ENCODE results near the gene GKN1.

The GKN1 gene

GRCh38 chr2:68964282-68964681 lies 10.2 kb upstream of the GKN1 start:
- no peak for DNase-seq

- DNase-seq: no peak
Measured at GRCh38 chr2:68968221-68968620, 6.2 kb upstream of the GKN1 start.

- DNase-seq: no peak
Measured at GRCh38 chr2:68969736-68970490, 4.5 kb upstream of the GKN1 start.

GRCh38 chr2:68970566-68971265 lies 3.7 kb upstream of the GKN1 start:
- no peak for DNase-seq

GRCh38 chr2:68971591-68972231 lies 2.7 kb upstream of the GKN1 start:
- no peak for DNase-seq

DNA sequence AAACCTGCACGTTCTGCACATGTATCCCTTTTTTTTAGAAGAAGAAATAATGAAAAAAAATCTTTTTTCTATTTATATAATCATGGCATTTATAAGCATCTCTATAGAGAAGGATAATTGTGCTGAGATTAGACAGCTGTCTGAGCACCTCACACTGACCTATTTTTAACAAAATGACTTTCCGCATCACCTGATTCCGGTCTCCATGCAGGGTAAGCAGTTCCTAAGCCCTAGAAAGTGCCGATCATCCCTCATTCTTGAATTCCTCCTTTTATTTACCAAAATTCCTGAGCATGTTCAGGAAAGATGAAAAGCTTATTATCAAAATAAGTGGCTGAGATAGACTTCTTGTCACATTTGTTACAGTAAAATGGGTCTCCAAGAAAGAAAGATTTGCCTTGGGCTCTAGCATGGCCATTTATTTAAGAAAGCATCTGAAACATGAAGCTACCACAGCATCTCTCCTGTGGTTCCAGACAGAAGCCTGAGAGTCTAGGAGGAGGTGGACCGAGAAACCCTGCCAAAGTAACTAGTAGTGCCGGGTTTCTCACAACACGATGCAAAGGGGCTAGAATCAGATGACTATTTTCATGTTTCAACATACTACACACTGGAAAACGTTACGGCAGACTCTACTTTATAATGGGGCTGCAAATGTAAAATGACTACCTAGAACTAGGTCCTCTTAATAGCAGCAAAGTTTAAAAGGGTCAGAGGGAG lies 670 bp downstream of the GKN1 start:
- DNase-seq: no peak

DNA sequence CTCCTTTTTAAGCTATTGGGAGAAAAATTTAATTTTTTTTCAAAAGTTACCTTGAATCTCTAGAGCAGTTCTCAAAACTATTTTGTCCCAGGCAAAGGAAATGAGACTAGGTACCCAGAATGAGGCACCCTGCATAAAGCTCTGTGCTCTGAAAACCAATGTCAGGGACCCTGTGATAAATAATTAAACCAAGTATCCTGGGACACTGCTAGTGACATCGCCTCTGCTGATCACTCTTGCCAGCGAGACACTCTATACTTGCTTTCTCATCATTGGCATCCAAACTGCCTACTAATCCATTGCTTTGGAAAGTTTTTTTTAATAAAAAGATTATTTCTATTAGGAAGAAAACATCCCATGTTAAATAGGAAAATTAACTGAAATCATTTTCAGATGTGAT lies 1.4 kb downstream of the GKN1 start:
- DNase-seq: no peak

GRCh38 chr2:68977453-68977852 lies 3.0 kb downstream of the GKN1 start:
- no peak for DNase-seq

DNA sequence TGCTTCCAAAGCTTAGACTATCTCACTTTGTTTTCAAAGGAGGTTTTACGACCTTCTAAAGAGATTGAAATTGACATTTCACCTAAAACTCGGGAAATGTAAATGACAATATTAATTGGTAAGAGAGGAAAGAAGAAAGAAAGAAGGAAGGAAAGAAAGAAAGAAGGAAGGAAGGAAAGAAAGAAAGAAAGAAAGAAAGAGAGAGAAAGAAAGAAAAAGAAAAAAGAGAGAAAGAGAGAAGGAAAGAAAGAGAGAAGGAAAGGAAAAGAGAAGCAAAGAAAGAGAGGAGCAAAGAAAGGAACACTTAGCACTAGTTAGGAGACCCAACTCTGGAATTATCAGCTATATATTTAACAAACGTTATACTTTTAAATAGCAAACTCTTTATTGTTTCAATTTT lies 3.7 kb downstream of the GKN1 start:
- DNase-seq: no peak

- DNase-seq: peak; percentile 29
Measured at GRCh38 chr2:68980956-68981355, 6.5 kb downstream of the GKN1 start.

GRCh38 chr2:68987021-68987503 lies 12.6 kb downstream of the GKN1 start:
- no peak for DNase-seq

DNA sequence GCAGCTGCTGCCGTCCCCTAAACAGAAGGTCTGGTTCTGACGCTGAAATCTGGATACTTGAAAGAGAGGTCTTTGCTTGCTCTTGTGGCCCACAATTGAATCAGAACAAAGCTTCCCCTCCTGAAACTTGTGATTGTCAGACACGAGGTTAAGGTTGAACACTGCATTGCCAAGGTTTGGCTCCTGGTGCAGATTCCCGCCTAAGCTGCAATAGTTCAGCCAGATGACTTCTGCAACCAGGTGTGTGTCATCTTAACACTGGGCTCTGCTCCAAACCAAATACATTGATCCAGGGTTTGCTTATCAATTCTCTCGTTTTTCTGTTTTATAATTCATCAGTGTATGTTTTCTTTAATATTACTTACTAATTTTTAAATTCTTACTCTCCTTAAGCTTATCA lies 14.6 kb downstream of the GKN1 start:
- DNase-seq: no peak

- no peak for DNase-seq
Measured at GRCh38 chr2:68992341-68992740, 17.9 kb downstream of the GKN1 start.

- DNase-seq: no peak
Measured at GRCh38 chr2:68992933-68993332, 18.5 kb downstream of the GKN1 start.

DNA sequence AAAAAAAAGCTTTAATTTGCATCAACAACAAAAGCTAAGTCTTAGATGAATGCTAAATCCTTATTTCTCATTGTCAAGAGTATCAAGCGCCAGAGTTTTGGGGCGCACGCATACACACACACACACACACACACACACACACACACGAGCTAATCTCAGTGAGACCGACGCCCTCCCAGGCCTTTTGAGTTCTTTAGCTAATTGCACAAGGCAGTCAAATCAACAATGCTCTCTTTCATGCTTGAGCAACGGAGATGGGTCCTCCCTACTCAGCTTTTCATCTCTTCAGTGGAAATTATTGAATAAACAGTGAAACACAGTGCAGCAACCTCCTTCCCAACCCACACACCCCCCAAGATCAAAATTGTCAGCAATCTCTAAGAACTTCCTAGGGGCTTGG lies 19.2 kb downstream of the GKN1 start:
- DNase-seq: no peak

DNA sequence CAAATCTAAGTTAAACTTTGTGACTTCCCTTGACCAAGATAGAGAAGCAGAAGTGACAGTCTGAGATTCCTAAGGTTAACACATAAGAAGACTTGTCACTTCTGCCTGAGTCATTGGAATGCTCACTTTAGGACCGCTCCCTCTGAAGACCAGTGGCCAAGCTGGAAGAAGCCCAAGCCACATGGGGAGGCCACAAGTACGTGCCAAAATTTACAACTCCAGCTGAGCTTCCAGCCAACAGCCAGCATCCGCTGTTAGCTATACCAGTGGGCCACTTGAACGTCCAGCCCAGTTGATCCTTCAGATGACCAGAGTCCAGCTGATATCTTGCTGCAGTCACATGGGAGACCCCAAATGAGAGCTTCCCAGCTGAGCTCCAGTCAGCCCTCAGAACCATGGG lies 20.4 kb downstream of the GKN1 start:
- DNase-seq: no peak

DNA sequence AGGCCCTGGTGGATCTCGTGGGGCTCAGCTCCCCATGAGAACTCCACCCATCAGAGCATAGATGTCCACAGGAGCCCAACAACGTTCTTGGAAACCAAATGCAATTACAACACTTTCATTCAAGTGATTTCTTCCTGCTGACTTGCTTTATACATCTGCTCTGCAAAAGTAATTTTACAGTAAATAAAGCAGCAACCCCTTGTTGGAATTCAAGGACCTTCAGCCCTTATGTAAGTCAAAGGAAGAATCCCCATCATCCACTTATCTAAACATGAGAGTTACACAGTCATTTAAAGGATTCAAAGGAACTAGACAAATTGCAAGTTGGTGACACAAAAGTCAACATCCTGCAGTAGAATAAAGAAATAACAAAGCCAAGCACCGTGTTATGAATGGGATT lies 21.5 kb downstream of the GKN1 start:
- DNase-seq: no peak

DNA sequence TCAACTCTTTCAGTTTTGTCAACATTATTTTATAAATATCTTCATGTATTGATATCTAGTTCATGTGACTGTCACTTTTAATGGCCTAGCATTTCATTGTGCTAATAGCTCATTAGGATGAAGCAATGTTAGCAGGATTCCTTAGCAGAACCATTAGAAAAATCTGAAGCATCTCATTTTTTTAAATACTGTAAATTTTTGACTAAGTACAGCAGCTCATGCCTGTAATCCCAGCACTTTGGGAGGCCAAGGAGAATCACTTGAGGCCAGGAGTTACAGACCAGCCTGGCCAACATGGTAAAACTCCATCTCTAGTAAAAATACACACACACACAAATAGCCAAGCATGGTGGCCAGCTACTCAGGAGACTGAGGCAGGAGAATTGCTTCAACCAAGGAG lies 23.0 kb downstream of the GKN1 start:
- no peak for DNase-seq

DNA sequence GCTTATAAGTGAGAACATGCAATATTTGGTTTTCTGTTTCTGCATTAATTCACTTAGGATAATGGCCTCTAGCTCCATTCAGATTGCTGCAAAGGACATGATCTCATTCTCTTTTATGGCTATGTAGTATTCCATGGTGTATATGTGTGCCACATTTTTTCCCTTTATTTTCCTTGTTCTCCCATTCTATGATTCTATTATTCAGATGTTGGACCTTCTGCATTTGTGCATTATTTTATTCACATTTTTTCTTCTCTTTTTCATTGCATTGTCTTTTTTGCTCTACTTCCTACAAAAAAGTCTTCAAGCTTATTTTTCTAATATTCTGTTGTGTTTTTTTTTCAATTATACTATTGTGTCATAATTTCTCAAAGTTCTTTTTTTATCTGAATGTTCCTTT lies 27.4 kb downstream of the GKN1 start:
- no peak for DNase-seq

GRCh38 chr2:69003731-69004130 lies 29.3 kb downstream of the GKN1 start:
- DNase-seq: no peak

- no peak for DNase-seq
Measured at GRCh38 chr2:69007169-69007568, 32.7 kb downstream of the GKN1 start.

DNA sequence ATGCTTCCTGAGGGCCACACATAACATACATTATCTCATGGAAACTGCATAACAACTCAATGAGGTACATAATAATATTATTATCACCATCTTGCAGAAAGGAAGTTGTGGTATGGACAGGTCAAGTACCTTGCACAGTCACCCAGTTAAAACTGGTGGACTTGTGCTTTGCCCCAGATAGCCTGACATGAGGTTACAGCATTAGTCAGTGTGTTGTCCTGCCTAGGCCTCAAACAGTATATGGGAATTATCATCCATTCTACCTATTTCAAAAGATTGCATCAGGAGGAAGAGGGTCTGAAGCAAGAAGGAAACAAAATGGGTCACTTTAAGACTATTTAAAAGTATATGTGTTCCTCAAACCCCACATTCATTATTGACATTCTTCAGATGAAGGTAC lies 33.2 kb downstream of the GKN1 start:
- no peak for DNase-seq

DNA sequence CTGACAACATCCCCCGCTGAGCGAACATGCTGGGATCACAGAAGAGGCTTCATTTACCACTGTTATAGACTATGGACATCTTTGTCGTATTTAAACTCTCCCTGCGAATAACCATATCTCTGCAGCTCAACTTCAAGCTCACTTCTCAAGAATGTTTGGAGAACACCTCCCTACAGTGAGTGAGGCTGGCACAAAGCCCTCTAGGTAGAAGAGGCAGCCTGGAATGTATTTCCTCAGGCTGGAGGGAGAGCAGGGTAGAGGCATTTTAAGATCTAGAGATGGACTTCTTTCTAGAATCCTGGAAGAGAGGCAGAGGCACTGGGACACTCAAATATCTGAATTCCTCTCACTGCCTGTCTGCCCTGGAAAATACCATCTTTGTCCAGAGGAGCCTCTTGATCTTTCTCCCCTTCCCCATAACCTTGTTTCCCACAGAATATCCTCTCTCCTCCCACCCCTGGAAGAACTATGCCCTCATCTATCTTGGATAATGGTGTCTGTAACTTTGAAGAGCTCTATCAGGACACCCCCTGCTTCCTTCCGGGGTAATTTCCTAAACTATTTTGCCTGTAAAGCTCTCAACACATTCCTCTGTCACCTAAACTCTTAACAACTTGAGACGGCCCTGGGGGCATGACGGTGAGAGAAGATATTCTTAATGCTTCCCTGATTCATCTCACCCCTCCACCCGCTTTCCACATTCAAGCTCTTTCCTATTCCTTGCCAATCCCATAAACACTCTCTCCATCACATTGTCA lies 36.2 kb downstream of the GKN1 start:
- DNase-seq: no peak
